Hematopoietic multipotent progenitor cell treated with erythropoietin and hydrocortisone succinate and interleukin-3 and kit ligand, for 6 days (in vitro differentiated cells): Measurements from ENCODE around the gene MCFD2.
A peak's percentile ranks its signal among the peaks of the same experiment; 100 is the strongest.
"Not testable (repeated sequence)": the region's sequence is repeated elsewhere in the genome, so short reads cannot be mapped to it uniquely, and the experiment has no call there.

ENCODE experiments used
- DNase-seq: peaks from one replicate; pipeline ENCODE4 v3.0.0-alpha.2; 2015

Gene MCFD2

DNA sequence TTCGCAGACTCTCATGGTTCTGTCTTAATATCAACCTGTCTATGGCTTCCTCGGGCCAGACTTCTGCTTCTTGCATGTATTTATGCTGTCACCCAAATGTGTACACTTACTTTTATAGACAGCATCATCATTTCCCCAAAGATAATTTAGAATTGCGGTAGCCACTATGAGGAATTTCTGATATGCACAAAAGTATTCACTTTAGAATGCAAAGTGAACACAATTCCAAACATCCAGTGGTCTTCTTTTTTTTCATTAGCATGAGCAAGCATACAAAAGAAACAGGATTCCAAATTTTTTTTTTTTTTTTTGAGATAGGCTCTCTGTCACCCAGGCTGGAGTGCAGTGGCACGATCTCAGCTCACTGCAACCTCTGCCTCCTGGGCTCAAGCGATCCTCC lies 21.0 kb upstream of the MCFD2 start:
- DNase-seq: no peak

GRCh38 chr2:46935071-46935470 lies 19.5 kb upstream of the MCFD2 start:
- no peak for DNase-seq

DNA sequence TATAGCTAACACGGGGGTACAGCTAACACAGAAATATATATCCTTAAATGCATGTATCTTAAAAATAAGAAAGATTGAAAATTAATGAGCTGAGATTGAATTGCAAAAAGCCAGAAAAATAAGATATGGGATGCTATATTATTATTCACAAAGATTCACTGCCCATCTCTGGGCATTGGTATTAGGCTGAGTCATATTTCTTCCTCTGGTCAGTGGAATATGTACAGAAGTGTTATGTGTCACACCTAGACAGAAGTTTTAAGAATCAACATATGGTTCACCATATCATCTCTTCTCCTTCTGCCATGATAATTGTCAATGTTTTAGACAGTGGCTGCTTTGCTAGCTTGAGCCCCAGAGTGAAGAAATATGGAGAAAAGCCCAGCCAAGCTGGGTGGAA lies 14.0 kb upstream of the MCFD2 start:
- DNase-seq: no peak

DNA sequence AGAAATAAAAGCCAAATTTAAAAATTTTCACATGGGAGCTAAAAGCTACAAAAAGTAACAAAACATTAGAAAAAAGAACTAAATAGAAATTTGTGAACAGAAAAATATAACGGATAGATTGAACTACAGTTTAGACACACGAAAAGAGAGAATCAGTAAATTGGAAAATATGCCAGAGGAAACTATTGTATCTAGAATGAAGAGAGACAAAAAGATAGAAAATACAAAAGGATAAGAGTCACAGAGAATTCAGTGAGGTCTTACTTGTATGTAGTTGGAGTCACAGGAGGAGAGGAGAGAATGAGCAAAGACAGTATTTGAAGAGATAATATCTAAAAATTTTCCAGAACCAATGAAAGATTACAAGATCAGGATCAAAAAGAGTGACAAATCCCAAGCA lies 11.3 kb upstream of the MCFD2 start:
- no peak for DNase-seq

- no peak for DNase-seq
Observed at GRCh38 chr2:46925474-46926351, 10.1 kb upstream of the MCFD2 start.

DNA sequence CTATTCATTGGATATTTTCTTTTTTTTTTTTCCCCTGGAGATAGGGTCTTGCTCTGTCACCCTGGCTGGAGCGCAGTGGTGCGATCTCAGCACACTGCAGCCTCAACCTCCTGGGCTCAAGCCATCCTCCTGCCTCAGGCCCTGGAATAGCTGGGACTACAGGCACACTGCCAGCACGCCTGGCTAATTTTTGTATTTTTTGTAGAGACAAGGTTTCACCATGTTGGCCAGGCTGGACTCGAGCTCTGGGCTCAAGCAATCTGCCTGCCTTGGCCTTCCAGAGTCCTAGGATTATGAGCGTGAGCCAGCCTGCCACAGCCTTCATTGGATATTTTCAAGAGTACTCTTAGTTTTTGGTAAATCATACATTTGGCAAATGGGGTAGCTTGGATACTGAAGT lies 9.0 kb upstream of the MCFD2 start:
- DNase-seq: no peak

- DNase-seq: no peak
Observed at GRCh38 chr2:46924038-46924437, 8.4 kb upstream of the MCFD2 start.

DNA sequence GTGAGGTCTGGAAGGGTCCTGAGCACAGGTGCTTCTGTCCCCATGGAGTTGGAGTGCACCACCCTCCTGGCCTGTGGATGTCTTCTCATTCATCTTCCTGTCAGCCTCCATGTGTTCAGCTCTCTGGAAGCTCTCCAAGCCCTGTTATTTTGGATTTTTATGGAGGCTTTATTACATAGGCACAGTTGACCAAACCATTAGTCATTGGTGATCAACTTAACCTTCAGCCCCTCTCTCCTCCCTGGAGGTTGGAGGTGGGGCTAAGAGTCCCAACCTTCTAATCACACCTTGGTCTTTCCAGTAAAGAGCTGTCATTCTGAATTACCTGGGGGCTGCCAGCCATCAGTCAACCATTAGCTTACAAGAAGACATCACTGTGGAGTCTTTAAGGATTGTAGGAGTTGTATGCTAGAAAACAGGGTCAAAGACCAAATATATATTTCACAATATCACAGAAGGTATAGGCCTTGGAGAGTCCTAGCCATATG lies 7.5 kb upstream of the MCFD2 start:
- DNase-seq: no peak

GRCh38 chr2:46922606-46923005 lies 7.0 kb upstream of the MCFD2 start:
- no peak for DNase-seq

DNA sequence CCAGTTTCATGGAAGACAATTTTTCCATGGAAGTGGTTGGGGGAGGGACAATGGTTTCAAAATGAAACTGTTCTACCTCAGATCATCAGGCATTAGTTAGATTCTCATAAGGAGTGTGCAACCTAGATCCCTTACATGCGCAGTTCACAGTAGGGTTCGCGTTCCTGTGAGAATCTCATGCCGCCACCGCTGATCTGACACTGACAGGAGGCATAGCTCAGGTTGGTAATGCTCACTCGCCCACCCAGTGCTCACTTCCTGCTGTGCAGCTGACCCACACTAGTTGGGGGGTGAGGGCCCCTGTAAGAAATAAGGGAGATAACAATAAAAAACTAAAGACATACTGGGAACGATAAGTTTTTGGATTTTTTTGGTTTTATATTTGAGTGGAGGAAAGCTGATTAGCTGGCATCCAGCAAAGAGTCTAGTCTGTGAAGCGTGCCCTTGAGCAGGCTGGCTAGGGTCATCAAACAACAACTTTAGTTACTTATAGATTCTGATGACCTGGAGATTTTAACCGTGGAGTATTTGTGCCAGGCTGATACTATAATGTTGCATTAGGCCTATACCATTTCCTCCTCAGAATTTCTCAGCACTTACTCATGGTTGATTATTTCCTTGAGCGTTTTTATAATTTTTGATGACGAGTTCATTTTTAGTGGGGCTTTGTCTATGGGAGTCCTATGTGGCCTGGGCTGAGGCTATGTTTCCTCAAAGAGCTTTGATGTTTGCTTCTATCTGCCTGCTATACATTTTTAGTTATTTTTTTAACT lies 6.3 kb upstream of the MCFD2 start:
- DNase-seq: no peak

DNA sequence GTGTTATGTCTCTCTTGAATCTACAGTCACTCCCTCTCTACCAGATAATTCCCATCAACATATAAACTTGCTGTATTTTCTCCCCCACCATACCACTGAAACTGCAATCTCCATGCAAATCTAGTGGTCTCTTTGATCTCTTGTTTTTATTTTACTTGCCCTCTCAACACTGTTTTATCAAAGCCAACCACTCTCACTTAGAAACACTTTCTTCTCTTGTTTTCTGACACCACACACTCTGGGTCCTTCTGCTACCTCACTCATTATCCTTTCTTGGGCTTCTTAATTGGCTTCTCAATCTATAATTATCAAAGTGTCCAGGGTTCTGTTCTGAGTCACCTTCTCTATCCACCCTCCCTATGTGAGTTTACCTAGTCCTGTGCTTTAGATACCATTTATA lies 2.0 kb upstream of the MCFD2 start:
- peak; percentile 26 for DNase-seq

DNA sequence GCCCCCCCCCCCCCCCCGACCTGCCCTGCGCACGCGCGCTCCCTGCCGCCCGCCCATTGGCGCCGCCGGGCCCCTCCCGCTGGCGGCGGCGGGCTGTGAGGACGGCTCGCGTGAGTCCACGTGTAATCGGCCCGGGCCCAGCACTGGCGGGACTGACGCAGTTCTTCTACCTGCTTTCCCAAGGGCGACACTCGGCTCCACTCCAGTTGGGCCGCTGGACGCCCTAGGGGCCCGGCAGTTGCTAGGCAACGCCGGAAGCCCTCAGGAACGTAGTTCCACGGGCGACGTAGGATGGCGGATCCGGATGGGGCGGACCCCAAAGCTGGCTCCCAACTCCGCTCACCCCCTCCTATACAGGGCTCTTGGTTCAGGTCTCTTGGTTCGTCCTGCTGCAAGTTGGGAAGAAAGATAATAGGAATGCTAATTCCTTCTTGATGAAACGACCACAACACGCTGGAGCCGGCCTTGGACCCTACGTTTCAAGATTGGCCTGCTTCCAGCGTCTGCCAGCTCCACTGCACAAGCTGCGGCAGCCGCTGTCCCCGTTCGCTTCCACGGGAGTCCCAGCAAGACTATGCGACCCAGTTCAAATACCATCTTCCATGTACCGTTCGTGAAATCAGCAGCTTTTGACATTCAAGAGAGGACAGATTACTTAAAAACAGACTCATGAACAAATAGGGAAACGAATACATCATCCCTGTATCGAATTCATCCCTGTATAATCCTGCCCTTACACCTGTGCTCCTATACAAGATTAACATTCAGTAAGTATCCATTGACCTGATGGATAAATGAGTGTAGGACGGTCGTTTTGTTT lies 415 bp upstream of the MCFD2 start:
- peak; percentile 95 for DNase-seq

GRCh38 chr2:46914578-46915230 lies 902 bp downstream of the MCFD2 start:
- DNase-seq: peak; percentile 55

GRCh38 chr2:46913471-46914381 lies 1.9 kb downstream of the MCFD2 start:
- DNase-seq: peak; percentile 63

GRCh38 chr2:46909771-46910419 lies 5.7 kb downstream of the MCFD2 start:
- no peak for DNase-seq

- DNase-seq: no peak
Observed at GRCh38 chr2:46909150-46909549, 6.5 kb downstream of the MCFD2 start.

DNA sequence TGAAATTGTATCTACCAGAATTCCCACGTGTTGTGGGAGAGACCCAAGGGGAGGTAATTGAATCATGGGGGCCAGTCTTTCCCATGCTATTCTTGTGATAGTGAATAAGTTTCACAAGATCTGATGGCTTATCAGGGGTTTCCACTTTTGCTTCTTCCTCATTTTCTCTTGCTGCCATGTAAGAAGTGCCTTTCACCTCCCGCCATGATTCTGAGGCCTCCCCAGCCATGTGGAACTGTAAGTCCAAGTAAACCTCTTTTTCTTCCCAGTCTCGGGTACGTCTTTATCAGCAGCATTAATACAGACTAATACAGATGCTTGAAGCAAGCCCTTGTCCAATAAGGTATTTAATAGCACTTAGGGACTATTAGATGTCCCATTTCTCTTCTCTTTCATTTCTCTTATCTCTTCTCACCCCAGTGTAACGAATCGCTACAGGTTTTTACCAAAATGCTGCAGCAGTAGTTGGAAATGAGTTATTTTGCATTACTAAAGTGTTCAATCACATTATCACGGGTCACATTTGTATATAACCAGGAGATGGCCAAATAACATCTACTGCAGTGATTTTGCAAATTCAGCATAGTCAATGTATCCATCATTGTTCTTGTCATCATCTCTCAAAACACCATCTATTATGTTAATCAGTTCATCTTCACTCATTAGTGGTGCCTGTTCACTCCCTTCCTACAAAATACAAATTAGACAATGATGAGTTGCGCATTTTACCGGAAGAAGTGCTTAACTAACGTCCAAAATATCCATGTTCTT lies 10.5 kb downstream of the MCFD2 start:
- not testable (repeated sequence) for DNase-seq

GRCh38 chr2:46902980-46903379 lies 12.6 kb downstream of the MCFD2 start:
- not testable (repeated sequence) for DNase-seq

- no peak for DNase-seq
Observed at GRCh38 chr2:46902465-46902864, 13.1 kb downstream of the MCFD2 start.

- DNase-seq: peak; percentile 27
Observed at GRCh38 chr2:46901611-46902010, 14.0 kb downstream of the MCFD2 start.
